ENCODE data around the gene CRYAB.
"Not testable (repeated sequence)": the region's sequence is repeated elsewhere in the genome, so short reads cannot be mapped to it uniquely, and the experiment has no call there.

The CRYAB gene

DNA sequence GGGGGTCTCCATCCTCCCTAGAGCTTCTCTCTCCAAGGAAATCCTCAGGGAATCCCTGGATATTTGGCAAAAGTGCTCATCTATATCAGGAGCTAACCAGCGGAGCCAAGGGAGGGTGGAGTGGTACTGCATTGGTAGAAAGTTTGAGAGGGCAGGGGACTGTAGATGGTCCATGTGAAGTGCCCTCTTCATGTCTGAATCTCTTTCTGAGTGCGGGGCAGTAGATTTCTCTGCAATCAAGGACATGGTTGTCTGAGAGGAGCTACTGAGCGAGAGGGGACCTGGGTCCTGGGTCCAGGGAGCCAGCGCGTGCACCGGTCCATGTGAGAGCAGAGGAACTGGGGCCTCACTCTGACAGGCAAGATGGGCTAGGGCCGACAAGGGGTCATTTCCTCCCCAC lies 26.3 kb upstream of the CRYAB start:
- Histone ChIP-seq H3K27ac (no peak overlapping the region), H3K4me3 (ENCODE audit: low read depth, low read length) (peak overlapping the region; percentile 71), H3K36me3 (replicated peaks) (no peaks in the 10 kb centered on the region), H3K27me3 (replicated peaks) (no peaks in the 10 kb centered on the region)
- no peak for DNase-seq
- in situ Hi-C loops (cut with HindIII; ENCODE audit: low pct_ligation_motif_present, low sequenced_read_pairs), result no loop called here
- TF ChIP-seq, protein P1, sequence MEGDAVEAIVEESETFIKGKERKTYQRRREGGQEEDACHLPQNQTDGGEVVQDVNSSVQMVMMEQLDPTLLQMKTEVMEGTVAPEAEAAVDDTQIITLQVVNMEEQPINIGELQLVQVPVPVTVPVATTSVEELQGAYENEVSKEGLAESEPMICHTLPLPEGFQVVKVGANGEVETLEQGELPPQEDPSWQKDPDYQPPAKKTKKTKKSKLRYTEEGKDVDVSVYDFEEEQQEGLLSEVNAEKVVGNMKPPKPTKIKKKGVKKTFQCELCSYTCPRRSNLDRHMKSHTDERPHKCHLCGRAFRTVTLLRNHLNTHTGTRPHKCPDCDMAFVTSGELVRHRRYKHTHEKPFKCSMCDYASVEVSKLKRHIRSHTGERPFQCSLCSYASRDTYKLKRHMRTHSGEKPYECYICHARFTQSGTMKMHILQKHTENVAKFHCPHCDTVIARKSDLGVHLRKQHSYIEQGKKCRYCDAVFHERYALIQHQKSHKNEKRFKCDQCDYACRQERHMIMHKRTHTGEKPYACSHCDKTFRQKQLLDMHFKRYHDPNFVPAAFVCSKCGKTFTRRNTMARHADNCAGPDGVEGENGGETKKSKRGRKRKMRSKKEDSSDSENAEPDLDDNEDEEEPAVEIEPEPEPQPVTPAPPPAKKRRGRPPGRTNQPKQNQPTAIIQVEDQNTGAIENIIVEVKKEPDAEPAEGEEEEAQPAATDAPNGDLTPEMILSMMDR (IDR thresholded peaks at IDR 0.05; ENCODE audit: low read depth, low read length, missing control alignments), result no peak

DNA sequence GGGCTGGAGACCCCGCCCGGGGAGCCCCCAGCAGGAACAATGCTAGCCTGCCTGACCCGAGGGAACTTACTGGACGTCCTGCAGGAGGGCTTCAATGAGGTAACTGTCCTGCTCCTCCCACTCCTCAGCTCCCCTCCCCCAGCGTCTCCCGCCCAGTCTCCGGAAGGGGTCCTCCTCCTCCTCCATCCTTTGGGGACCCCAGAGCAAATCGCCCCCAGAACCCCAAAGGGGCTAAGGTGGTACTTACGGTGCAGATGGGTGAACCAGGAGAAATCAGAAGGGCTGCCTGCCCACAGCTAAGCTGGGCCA lies 25.8 kb upstream of the CRYAB start:
- DNase-seq, result no peak
- Histone ChIP-seq H3K4me3 (ENCODE audit: low read depth, low read length) (peak overlapping the region; percentile 71), H3K36me3 (replicated peaks) (no peaks in the 10 kb centered on the region), H3K27ac (peak overlapping the region; percentile 32), H3K27me3 (replicated peaks) (no peaks in the 10 kb centered on the region)
- in situ Hi-C loops (cut with HindIII; ENCODE audit: low pct_ligation_motif_present, low sequenced_read_pairs), result no loop called here
- TF ChIP-seq, protein P1 (IDR thresholded peaks at IDR 0.05; ENCODE audit: low read depth, low read length, missing control alignments), result no peak

DNA sequence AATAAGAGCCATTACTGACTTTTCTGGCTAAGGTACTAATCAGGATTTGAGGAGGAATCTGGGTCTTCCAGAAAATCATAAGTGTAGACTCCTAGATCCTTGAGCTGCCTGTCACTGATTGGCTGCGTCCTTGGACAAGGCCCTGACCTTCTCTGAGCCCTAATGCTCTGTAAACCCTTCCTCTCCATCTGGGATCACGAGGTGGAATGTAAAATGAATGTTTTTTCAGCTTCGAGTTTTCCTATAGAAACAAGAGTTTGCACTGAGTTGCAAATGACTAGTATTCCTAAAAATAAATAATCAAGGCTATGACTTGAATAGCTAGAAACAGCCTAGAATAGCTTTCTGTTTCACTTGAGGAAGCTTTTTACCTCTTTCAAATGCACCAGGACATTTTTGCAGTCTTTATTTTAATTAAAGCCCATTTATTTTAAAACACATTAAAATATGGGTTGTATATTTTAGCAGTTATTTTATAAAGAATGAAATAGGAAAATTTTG lies 24.5 kb upstream of the CRYAB start:
- TF ChIP-seq, protein P1 (IDR thresholded peaks at IDR 0.05; ENCODE audit: low read depth, low read length, missing control alignments), result no peak
- no peaks in the 10 kb centered on the region for H3K27me3 ChIP-seq (replicated peaks)
- no peaks in the 10 kb centered on the region for H3K36me3 ChIP-seq (replicated peaks)
- in situ Hi-C loops (cut with HindIII; ENCODE audit: low pct_ligation_motif_present, low sequenced_read_pairs), result no loop called here
- no peak overlapping the region for H3K27ac ChIP-seq
- DNase-seq, result no peak
- H3K4me3 ChIP-seq (ENCODE audit: low read depth, low read length), result peak overlapping the region; percentile 71

DNA sequence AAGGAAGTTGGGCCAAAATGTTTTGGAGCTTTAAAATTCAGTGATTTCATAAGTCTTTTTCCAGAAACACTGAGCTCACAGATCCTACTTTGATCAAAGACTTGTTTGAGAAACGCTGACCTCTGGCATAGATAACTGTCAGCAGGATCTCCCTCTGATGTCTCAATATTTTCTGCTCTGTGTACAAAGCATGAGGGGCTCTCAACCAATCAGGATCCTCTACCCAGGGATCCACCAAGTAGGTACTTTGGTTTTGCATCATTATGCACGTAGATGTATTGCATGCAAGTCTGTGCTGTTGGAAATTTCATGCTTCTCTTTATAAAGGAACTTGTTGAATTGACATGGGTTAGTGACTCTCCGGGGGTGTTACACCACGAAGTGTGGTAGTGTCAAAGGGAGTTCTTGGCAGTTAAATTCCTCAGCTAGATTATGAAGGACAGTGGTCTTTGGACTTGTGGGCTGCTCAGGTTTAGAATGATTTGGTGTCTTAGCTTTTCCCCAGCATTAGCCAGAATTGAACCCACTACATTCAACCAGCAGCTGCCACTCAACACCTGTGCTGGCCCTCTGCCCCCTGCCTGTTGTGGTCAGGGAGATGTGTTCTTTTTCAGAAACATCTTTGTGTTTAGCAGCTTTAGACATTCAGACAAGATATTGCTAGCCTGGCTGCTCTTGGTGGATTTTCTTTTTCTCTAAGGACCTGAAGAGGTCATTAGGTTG lies 23.9 kb upstream of the CRYAB start:
- H3K4me3 ChIP-seq (ENCODE audit: low read depth, low read length), result no peak overlapping the region
- TF ChIP-seq, protein P1 (IDR thresholded peaks at IDR 0.05; ENCODE audit: low read depth, low read length, missing control alignments), result no peak
- no peaks in the 10 kb centered on the region for H3K36me3 ChIP-seq (replicated peaks)
- H3K27ac ChIP-seq, result no peak overlapping the region
- no peak for DNase-seq
- no peaks in the 10 kb centered on the region for H3K27me3 ChIP-seq (replicated peaks)
- in situ Hi-C loops (cut with HindIII; ENCODE audit: low pct_ligation_motif_present, low sequenced_read_pairs), result no loop called here

DNA sequence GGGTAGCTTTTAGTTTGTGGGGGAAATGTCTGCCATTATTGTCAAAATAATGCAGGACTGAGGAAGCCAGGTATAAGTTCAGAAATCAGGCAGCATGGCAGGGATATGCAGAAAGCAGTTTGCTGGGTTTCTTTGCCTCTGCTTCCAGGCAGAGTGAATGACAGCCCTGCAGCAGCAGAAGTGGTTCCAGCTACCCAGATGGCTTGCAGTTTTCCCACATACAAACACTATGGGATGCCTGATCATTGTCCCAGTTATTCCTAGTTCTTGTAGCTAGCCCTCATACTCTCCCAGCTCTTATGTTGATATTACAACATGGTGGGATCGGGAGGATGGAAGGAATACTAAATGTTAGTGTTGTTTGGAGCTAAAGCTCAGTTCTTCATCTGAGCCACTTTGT lies 22.7 kb upstream of the CRYAB start:
- Histone ChIP-seq H3K27ac (no peak overlapping the region), H3K27me3 (replicated peaks) (no peaks in the 10 kb centered on the region), H3K36me3 (replicated peaks) (no peaks in the 10 kb centered on the region), H3K4me3 (ENCODE audit: low read depth, low read length) (no peak overlapping the region)
- DNase-seq, result no peak
- in situ Hi-C loops (cut with HindIII; ENCODE audit: low pct_ligation_motif_present, low sequenced_read_pairs), result no loop called here
- TF ChIP-seq, protein P1 (IDR thresholded peaks at IDR 0.05; ENCODE audit: low read depth, low read length, missing control alignments), result no peak

DNA sequence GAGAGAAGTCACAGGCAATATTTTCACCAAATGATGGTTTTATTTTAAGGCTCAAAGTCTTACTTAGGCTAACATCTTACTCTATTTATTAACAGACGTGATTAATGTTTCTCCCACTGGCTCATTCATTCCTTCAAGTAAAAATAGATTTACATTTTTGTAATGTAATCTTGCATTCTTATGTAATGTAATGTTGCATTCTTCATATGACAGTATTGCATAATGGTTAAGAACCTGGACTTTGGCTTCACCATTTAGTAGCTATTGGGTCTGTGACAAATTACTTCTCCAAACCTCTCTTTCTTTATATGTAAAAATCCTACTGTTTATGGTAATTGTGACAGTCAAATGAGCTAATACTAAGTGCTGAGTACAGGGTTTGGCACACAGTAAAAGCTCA lies 22.3 kb upstream of the CRYAB start:
- no peaks in the 10 kb centered on the region for H3K36me3 ChIP-seq (replicated peaks)
- no peak overlapping the region for H3K27ac ChIP-seq
- TF ChIP-seq, protein P1 (IDR thresholded peaks at IDR 0.05; ENCODE audit: low read depth, low read length, missing control alignments), result no peak
- in situ Hi-C loops (cut with HindIII; ENCODE audit: low pct_ligation_motif_present, low sequenced_read_pairs), result no loop called here
- no peak for DNase-seq
- no peak overlapping the region for H3K4me3 ChIP-seq (ENCODE audit: low read depth, low read length)
- H3K27me3 ChIP-seq (replicated peaks), result no peaks in the 10 kb centered on the region

DNA sequence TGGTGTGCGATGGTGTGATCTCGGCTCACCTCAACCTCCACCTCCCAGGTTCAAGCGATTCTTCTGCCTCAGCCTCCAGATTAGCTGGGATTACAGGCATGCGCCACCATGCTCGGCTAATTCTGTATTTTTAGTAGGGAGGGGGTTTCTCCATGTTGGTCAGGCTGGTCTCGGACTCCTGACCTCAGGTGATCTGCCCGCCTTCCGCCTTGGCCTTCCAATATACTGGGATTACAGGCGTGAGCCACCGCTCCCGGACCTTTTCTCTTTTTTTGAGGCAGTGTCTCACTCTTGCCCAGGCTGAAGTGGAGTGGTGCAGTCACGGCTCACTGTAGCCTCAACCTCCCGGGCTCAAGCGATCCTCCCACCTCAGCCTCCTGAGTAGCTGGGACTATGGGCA lies 21.6 kb upstream of the CRYAB start:
- H3K27ac ChIP-seq; H3K36me3 ChIP-seq (replicated peaks); DNase-seq; H3K4me3 ChIP-seq (ENCODE audit: low read depth, low read length); in situ Hi-C loops (cut with HindIII; ENCODE audit: low pct_ligation_motif_present, low sequenced_read_pairs); H3K27me3 ChIP-seq (replicated peaks): not testable (repeated sequence)
